A673 (cell line): Measurements from ENCODE around the gene AGAP1. TPM values are rescaled to one million over a fixed set of nuclear protein-coding genes. Genes with fewer than 3 reads are reported as not detected.

ENCODE experiments used
- BruUV-seq: library from RNA; stranded (reverse); fragments of 400-500 nt; replicated peaks from 2 replicates; lab custom pipeline; 2021; lab: Mats Ljungman, UMichigan
- CTCF ChIA-PET: fragments of 300-600 bp; sonication (Branson Sonifier 250); formaldehyde crosslinking; loops from one replicate; lab custom pipeline; 2022; ENCODE audit warnings: antibody characterized with exemption; lab: Charles Lee
- POLR2A ChIA-PET: fragments of 300-600 bp; sonication (Branson Sonifier 250); formaldehyde crosslinking; loops from one replicate; lab custom pipeline; 2022; ENCODE audit warnings: antibody characterized with exemption; ENCODE audit not compliant: low non-redundant PET; lab: Charles Lee
- DNase-seq: peaks from one replicate; pipeline ENCODE4 v3.0.0-alpha.2; 2015; ENCODE audit warnings: low spot score
- H3K27ac ChIP-seq: fragments of 200-600 bp; sonication (generic); 2 replicates; pipeline ENCODE4 v1.5.1; 2016; ENCODE audit warnings: mixed run types, low read depth, mild to moderate bottlenecking, mixed read lengths, antibody characterized with exemption, low read length; ENCODE audit not compliant: poor library complexity, severe bottlenecking
- H3K27me3 ChIP-seq: fragments of 200-600 bp; sonication (generic); replicated peaks from 2 replicates; pipeline ENCODE4 v1.6.1; 2017; ENCODE audit warnings: mixed run types, low read depth, mild to moderate bottlenecking, mixed read lengths, antibody characterized with exemption, low read length; ENCODE audit not compliant: insufficient read depth, poor library complexity
- H3K36me3 ChIP-seq: fragments of 200-600 bp; sonication (generic); 2 replicates; pipeline ENCODE4 v1.6.1; 2016; ENCODE audit warnings: mixed run types, mild to moderate bottlenecking, mixed read lengths, antibody characterized with exemption, low read length; ENCODE audit not compliant: insufficient read depth, poor library complexity, severe bottlenecking
- H3K4me1 ChIP-seq: fragments of 200-600 bp; sonication (generic); 2 replicates; pipeline ENCODE4 v1.6.1; 2017; ENCODE audit warnings: mixed run types, mild to moderate bottlenecking, mixed read lengths, antibody characterized with exemption, low read length; ENCODE audit not compliant: insufficient read depth, poor library complexity, severe bottlenecking
- H3K4me3 ChIP-seq: fragments of 200-600 bp; sonication (generic); 2 replicates; pipeline ENCODE4 v1.5.1; 2016; ENCODE audit warnings: low read depth, mixed run types, mild to moderate bottlenecking, mixed read lengths, low read length; ENCODE audit not compliant: poor library complexity, severe bottlenecking
- H3K9me3 ChIP-seq: fragments of 200-600 bp; sonication (generic); 2 replicates; pipeline ENCODE4 v1.6.1; 2016; ENCODE audit warnings: mixed run types, low read depth, mild to moderate bottlenecking, mixed read lengths, antibody characterized with exemption, low read length; ENCODE audit not compliant: poor library complexity, severe bottlenecking
- CTCF ChIP-seq: fragments of 300-800, 200-600 bp; sonication (generic); conservative IDR thresholded peaks from 2 replicates; pipeline ENCODE4 v1.5.1; 2017; ENCODE audit warnings: low read depth, mild to moderate bottlenecking, antibody characterized with exemption, low read length, moderate library complexity, mixed read lengths
- EZH2 ChIP-seq: fragments of 200-600 bp; sonication (generic); IDR thresholded peaks from 2 replicates; pipeline ENCODE4 v1.6.1; 2017; ENCODE audit warnings: borderline replicate concordance, low read depth, mild to moderate bottlenecking, mixed read lengths, antibody characterized with exemption, low read length; ENCODE audit not compliant: poor library complexity, severe bottlenecking
- intact Hi-C: fragments of 100-400 bp; cut with micrococcal nuclease; formaldehyde crosslinking; loops from one replicate; pipeline ENCODE4 v1.10.0; 2022; ENCODE audit not compliant: unreplicated experiment
- total RNA-seq: library from RNA; stranded (reverse); gene quantifications from 2 replicates; pipeline ENCODE4 v1.2.3, GENCODE V29; 2021

AGAP1 gene
- total RNA-seq, 1 experiment from 2014 or later = 25.3 TPM

- POLR2A ChIA-PET = no interaction called here
Observed at GRCh38 chr2:236052926-236053821, 559.3 kb downstream of the AGAP1 start.

GRCh38 chr2:236054125-236054524 is 560.3 kb downstream of the AGAP1 start:
- Histone ChIP-seq H3K27me3 (no peaks in the 10 kb centered on the region), H3K4me1 (no peaks in the 10 kb centered on the region), H3K27ac (no peak overlapping the region), H3K36me3 (no peaks in the 10 kb centered on the region), H3K4me3 (no peak overlapping the region), H3K9me3 (no peaks in the 10 kb centered on the region)
- no peak for DNase-seq
- ChIA-PET CTCF (no interaction called here), POLR2A (no interaction called here)
- TF ChIP-seq EZH2 = no peak
- BruUV-seq = no TSS peak
- intact Hi-C loops = no loop called here

More at GRCh38 chr2:236052926-236053821, 559.3 kb downstream of the AGAP1 start:
- DNase-seq = no peak
- H3K4me1 ChIP-seq = no peaks in the 10 kb centered on the region
- TF ChIP-seq CTCF (no peak), EZH2 (no peak)
- no peaks in the 10 kb centered on the region for H3K36me3 ChIP-seq
- intact Hi-C loops = no loop called here
- H3K27me3 ChIP-seq = no peaks in the 10 kb centered on the region
- CTCF ChIA-PET = no interaction called here
- H3K27ac ChIP-seq = no peak overlapping the region
- H3K4me3 ChIP-seq = no peak overlapping the region
- no peaks in the 10 kb centered on the region for H3K9me3 ChIP-seq
- BruUV-seq = no TSS peak

- ChIA-PET CTCF (no interaction called here), POLR2A (no interaction called here)
- H3K4me1 ChIP-seq = no peaks in the 10 kb centered on the region
- DNase-seq = no peak
- intact Hi-C loops = no loop called here
- TF ChIP-seq CTCF (no peak), EZH2 (no peak)
- H3K27me3 ChIP-seq = no peaks in the 10 kb centered on the region
- no peak overlapping the region for H3K27ac ChIP-seq
- H3K9me3 ChIP-seq = no peaks in the 10 kb centered on the region
- no peak overlapping the region for H3K4me3 ChIP-seq
- no TSS peak for BruUV-seq
- no peaks in the 10 kb centered on the region for H3K36me3 ChIP-seq
Observed at GRCh38 chr2:236054621-236055305, 560.9 kb downstream of the AGAP1 start.
